OCI-LY1 (cell line): Measurements from ENCODE around the gene BAIAP3.

Source experiments
- H2AFZ ChIP-seq: fragments of 200-600 bp; sonication (generic), shearing (Covaris generic); 2 replicates; pipeline ENCODE4 v1.6.0; 2014; ENCODE audit warnings: antibody characterized with exemption, mild to moderate bottlenecking, low read length
- H3F3A ChIP-seq: fragments of 200-600 bp; sonication (generic), shearing (Covaris generic); 2 replicates; pipeline ENCODE4 v1.6.0; 2014; ENCODE audit warnings: mild to moderate bottlenecking, antibody characterized with exemption, low read length, moderate library complexity; ENCODE audit not compliant: insufficient read depth
- H3K27ac ChIP-seq: fragments of 200-600 bp; sonication (generic); 2 replicates; pipeline ENCODE4 v1.5.1; 2014; ENCODE audit warnings: low read length, mixed run types, mild to moderate bottlenecking, low read depth; ENCODE audit not compliant: poor library complexity, severe bottlenecking
- H3K27me3 ChIP-seq: fragments of 200-600 bp; sonication (generic); 2 replicates; pipeline ENCODE4 v1.6.0; 2014; ENCODE audit warnings: antibody characterized with exemption, mild to moderate bottlenecking, low read length, moderate library complexity; ENCODE audit not compliant: insufficient read depth
- H3K36me3 ChIP-seq: fragments of 200-600 bp; sonication (generic); 2 replicates; pipeline ENCODE4 v1.6.1; 2014; ENCODE audit warnings: mild to moderate bottlenecking, antibody characterized with exemption, low read length, moderate library complexity, mixed read lengths; ENCODE audit not compliant: insufficient read depth
- H3K4me1 ChIP-seq: fragments of 200-600 bp; sonication (generic); 2 replicates; pipeline ENCODE4 v1.5.1; 2014; ENCODE audit warnings: mild to moderate bottlenecking, low read length, moderate library complexity; ENCODE audit not compliant: insufficient read depth, severe bottlenecking
- H3K4me2 ChIP-seq: fragments of 200-600 bp; sonication (generic), shearing (Covaris generic); 2 replicates; pipeline ENCODE4 v1.6.1; 2014; ENCODE audit warnings: low read length
- H3K4me3 ChIP-seq: fragments of 200-600 bp; sonication (generic); 2 replicates; pipeline ENCODE4 v1.5.1; 2014; ENCODE audit warnings: low read length, low read depth, mild to moderate bottlenecking, mixed read lengths; ENCODE audit not compliant: poor library complexity, severe bottlenecking
- H3K79me2 ChIP-seq: fragments of 200-600 bp; shearing (Covaris generic); 2 replicates; pipeline ENCODE4 v1.6.1; 2016; ENCODE audit warnings: mixed run types, low read length, mixed read lengths; ENCODE audit not compliant: insufficient read depth
- H3K9ac ChIP-seq: fragments of 200-600 bp; sonication (generic), shearing (Covaris generic); 2 replicates; pipeline ENCODE4 v1.6.1; 2014; ENCODE audit warnings: mild to moderate bottlenecking, low read length, mixed read lengths
- H3K9me2 ChIP-seq: fragments of 200-600 bp; sonication (generic), shearing (Covaris generic); 2 replicates; pipeline ENCODE4 v1.6.1; 2014; ENCODE audit warnings: low read depth, mild to moderate bottlenecking, low read length, mixed read lengths
- H3K9me3 ChIP-seq: fragments of 200-600 bp; shearing (Covaris generic); 2 replicates; pipeline ENCODE4 v1.6.1; 2014; ENCODE audit warnings: low read length, mixed read lengths
- H4K20me1 ChIP-seq: fragments of 200-600 bp; sonication (generic), shearing (Covaris generic); 2 replicates; pipeline ENCODE4 v1.6.0; 2016; ENCODE audit warnings: mild to moderate bottlenecking, low read length; ENCODE audit not compliant: insufficient read depth
- CTCF ChIP-seq: fragments of 200-600 bp; sonication (generic), shearing (Covaris generic); IDR thresholded peaks from 2 replicates; pipeline ENCODE4 v1.5.1; 2017; ENCODE audit warnings: mild to moderate bottlenecking, antibody characterized with exemption, low read length, moderate library complexity, mixed read lengths
- EZH2 ChIP-seq: fragments of 200-600 bp; sonication (generic), shearing (Covaris generic); IDR thresholded peaks from 2 replicates; pipeline ENCODE4 v1.8.0; 2017; ENCODE audit warnings: borderline replicate concordance, mixed run types, mild to moderate bottlenecking, antibody characterized with exemption, low read length, moderate library complexity, mixed read lengths

BAIAP3 gene

DNA sequence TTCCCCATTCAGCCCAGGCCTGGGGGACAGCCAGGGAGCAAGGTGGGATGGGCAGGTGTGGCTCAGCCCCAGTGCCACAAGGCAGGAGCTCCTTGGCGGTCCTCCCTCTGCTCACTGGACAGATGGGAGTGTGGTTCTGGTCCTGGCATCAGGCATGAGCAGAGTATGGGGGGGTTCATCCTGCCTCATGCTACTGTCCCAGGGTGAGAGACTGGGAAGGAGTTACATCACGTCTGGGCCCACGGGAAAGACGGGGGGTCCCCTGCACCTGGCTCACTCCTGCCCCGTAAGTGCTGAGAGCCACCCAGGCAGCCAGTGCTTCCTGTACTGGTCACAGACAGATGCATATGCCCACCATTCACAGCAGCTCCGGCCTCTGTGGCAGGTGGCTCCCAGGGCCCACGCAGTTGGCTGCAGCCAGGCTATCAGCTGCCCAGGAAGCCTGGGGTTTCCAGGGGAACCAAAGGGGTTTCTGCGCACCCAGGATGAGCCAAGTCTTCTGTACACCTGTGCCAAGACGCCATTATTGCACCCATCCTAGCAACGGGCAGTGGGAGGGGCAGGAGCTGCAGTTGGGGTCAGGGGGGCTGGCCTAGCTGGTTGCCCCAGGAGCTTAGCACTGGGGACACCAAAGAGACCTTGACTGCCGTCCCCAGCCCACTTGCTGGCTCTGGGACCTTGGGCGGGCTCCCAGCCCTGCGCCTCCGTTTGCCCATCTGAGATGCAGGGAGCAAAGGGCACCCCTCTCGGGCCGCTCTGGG is 1.9 kb downstream of the BAIAP3 start:
- H2AFZ ChIP-seq = no peak overlapping the region
- no peaks in the 10 kb centered on the region for H3K9me2 ChIP-seq
- H3F3A ChIP-seq = no peaks in the 10 kb centered on the region; the same call in 1 of the 2 replicates
- no peaks in the 10 kb centered on the region for H3K36me3 ChIP-seq
- H3K4me2 ChIP-seq = no peak overlapping the region
- peaks cover 37% of the 10 kb centered on the region for H3K4me1 ChIP-seq
- no peak overlapping the region for H3K9ac ChIP-seq
- H3K79me2 ChIP-seq = no peaks in the 10 kb centered on the region
- peaks cover 16% of the 10 kb centered on the region; the same call in 1 of the 2 replicates for H3K27me3 ChIP-seq
- no peaks in the 10 kb centered on the region for H3K9me3 ChIP-seq
- TF ChIP-seq CTCF (no peak), EZH2 (no peak)
- no peak overlapping the region for H3K4me3 ChIP-seq
- no peak overlapping the region for H3K27ac ChIP-seq
- no peaks in the 10 kb centered on the region for H4K20me1 ChIP-seq

DNA sequence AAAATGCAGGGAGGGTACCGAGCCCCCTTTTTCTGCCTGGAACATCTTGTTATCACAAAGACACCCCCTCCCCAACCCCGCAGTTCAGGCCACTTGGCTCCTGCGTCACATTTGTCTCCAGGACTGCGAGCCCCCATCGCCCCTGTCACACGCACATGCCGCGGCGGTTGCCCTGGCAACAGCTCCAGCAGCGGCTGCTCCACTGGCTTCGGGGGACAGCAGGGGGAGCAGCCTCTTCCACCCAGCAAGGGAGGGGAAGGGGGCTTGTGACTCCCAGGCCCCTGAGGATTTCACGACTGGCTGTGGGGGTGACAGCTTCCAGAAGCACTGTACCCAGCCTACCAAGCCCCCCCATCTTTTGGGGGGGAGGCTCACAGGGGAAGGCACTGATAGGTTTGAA is 2.6 kb downstream of the BAIAP3 start:
- Histone ChIP-seq H2AFZ (no peak overlapping the region), H3K4me3 (no peak overlapping the region), H3K79me2 (no peaks in the 10 kb centered on the region), H3K4me1 (peaks cover 33% of the 10 kb centered on the region), H3K27me3 (peaks cover 16% of the 10 kb centered on the region; the same call in 1 of the 2 replicates), H3K9me2 (no peaks in the 10 kb centered on the region), H4K20me1 (no peaks in the 10 kb centered on the region), H3K4me2 (no peak overlapping the region), H3K9ac (no peak overlapping the region), H3K36me3 (no peaks in the 10 kb centered on the region), H3K9me3 (no peaks in the 10 kb centered on the region), H3F3A (no peaks in the 10 kb centered on the region; the same call in 1 of the 2 replicates), H3K27ac (no peak overlapping the region)
- TF ChIP-seq EZH2 (no peak), CTCF (0 out of 2 replicates have a peak, but pooled peaks have one; percentile 12)

GRCh38 chr16:1336619-1337018 is 3.2 kb downstream of the BAIAP3 start:
- no peak overlapping the region for H2AFZ ChIP-seq
- H3F3A ChIP-seq = no peaks in the 10 kb centered on the region; the same call in 1 of the 2 replicates
- H3K9me2 ChIP-seq = no peaks in the 10 kb centered on the region
- no peaks in the 10 kb centered on the region for H3K79me2 ChIP-seq
- H3K9ac ChIP-seq = no peak overlapping the region
- TF ChIP-seq CTCF (no peak), EZH2 (no peak)
- H3K9me3 ChIP-seq = no peaks in the 10 kb centered on the region
- H3K4me2 ChIP-seq = no peak overlapping the region
- peaks cover 16% of the 10 kb centered on the region; the same call in 1 of the 2 replicates for H3K27me3 ChIP-seq
- H3K4me1 ChIP-seq = peaks cover 26% of the 10 kb centered on the region
- no peak overlapping the region for H3K4me3 ChIP-seq
- no peaks in the 10 kb centered on the region for H4K20me1 ChIP-seq
- no peaks in the 10 kb centered on the region for H3K36me3 ChIP-seq
- no peak overlapping the region for H3K27ac ChIP-seq
